ENCODE measurements around the gene HNRNPU. TPM values are rescaled to one million over a fixed set of nuclear protein-coding genes. Genes with fewer than 3 reads are reported as not detected.
A peak's percentile ranks its signal among the peaks of the same experiment; 100 is the strongest.

Gene HNRNPU
- total and polyA plus RNA-seq, 2 of the 13 experiments (the other 11 are each of a cell fraction or from before 2014, with no cell fraction given), result 101 to 508 TPM

GRCh38 chr1:244833734-244834542 lies 30.4 kb downstream of the HNRNPU start (continued):
- TF ChIP-seq ZNF850 (CRISPR knock-in tag; conservative IDR thresholded peaks at IDR 0.05), result no peak
- TF ChIP-seq BRD4 (CRISPR knock-in tag; IDR thresholded peaks at IDR 0.05), result no peak; the same call in 1 of the 2 replicates
- TF ChIP-seq, protein P1, sequence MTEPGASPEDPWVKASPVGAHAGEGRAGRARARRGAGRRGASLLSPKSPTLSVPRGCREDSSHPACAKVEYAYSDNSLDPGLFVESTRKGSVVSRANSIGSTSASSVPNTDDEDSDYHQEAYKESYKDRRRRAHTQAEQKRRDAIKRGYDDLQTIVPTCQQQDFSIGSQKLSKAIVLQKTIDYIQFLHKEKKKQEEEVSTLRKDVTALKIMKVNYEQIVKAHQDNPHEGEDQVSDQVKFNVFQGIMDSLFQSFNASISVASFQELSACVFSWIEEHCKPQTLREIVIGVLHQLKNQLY (CRISPR knock-in tag; IDR thresholded peaks at IDR 0.05), result no peak
- no peak; the same call in 1 of the 2 replicates for TF ChIP-seq SALL2 (CRISPR knock-in tag; IDR thresholded peaks at IDR 0.05)
- peak; percentile 50; the same call in 1 of the 2 replicates for TF ChIP-seq THRA (CRISPR knock-in tag; IDR thresholded peaks at IDR 0.05; ENCODE audit: borderline replicate concordance)
- no peak for TF ChIP-seq HOXA7 (CRISPR knock-in tag; IDR thresholded peaks at IDR 0.05)
- TF ChIP-seq ZNF747 (CRISPR knock-in tag; IDR thresholded peaks at IDR 0.05; ENCODE audit: borderline replicate concordance), result no peak
- TF ChIP-seq ZFP62 (CRISPR knock-in tag; IDR thresholded peaks at IDR 0.05), result no peak
- TF ChIP-seq ARID3A (IDR thresholded peaks at IDR 0.05; ENCODE audit: low read depth, low read length), result peak; percentile 97
- no peak for TF ChIP-seq KDM5A (IDR thresholded peaks at IDR 0.05; ENCODE audit: borderline replicate concordance, low read length)
- no peak for TF ChIP-seq ZNF652 (CRISPR knock-in tag; IDR thresholded peaks at IDR 0.05; ENCODE audit: borderline replicate concordance, low read depth)
- TF ChIP-seq SMAD3 (CRISPR knock-in tag; IDR thresholded peaks at IDR 0.05), result no peak
- peak; percentile 48; the same call in 1 of the 2 replicates for TF ChIP-seq HNF4G (IDR thresholded peaks at IDR 0.05; ENCODE audit: borderline replicate concordance, low read depth, low read length)
- no peak for TF ChIP-seq HNF4G (CRISPR knock-in tag; IDR thresholded peaks at IDR 0.05; ENCODE audit: borderline replicate concordance, low read depth)
- TF ChIP-seq NFKBIZ (CRISPR knock-in tag; IDR thresholded peaks at IDR 0.05), result peak; percentile 65; the same call in 1 of the 2 replicates
- 0 out of 2 replicates have a peak, but pooled peaks have one; percentile 21 for TF ChIP-seq DNMT3B (CRISPR knock-in tag; conservative IDR thresholded peaks at IDR 0.05)
- no peak for TF ChIP-seq ZSCAN25 (CRISPR knock-in tag; IDR thresholded peaks at IDR 0.05)
- no peak; the same call in 1 of the 2 replicates for TF ChIP-seq KDM3A (CRISPR knock-in tag; IDR thresholded peaks at IDR 0.05; ENCODE audit: low read depth)
- TF ChIP-seq TOE1 (CRISPR knock-in tag; IDR thresholded peaks at IDR 0.05), result no peak
- TF ChIP-seq NR2F2 (IDR thresholded peaks at IDR 0.05; ENCODE audit: borderline replicate concordance, low read depth), result peak; percentile 17; the same call in 1 of the 2 replicates
- TF ChIP-seq SALL1 (CRISPR knock-in tag; IDR thresholded peaks at IDR 0.05), result peak; percentile 55
- TF ChIP-seq ZSCAN20 (CRISPR knock-in tag; IDR thresholded peaks at IDR 0.05; ENCODE audit: borderline replicate concordance), result no peak
- 0 out of 2 replicates have a peak, but pooled peaks have one; percentile 38 for TF ChIP-seq MYC (CRISPR knock-in tag; IDR thresholded peaks at IDR 0.05; ENCODE audit: borderline replicate concordance)
- TF ChIP-seq ZNF274 (CRISPR knock-in tag; IDR thresholded peaks at IDR 0.05), result no peak
- TF ChIP-seq ZFP1 (CRISPR knock-in tag; IDR thresholded peaks at IDR 0.05), result no peak
- TF ChIP-seq ZNF790 (CRISPR knock-in tag; IDR thresholded peaks at IDR 0.05; ENCODE audit: borderline replicate concordance), result no peak
- peak; percentile 13 for TF ChIP-seq XRCC5 (optimal IDR thresholded peaks at IDR 0.05; ENCODE audit: low read length)

Data from HepG2 (cell line).